Natural killer cell treated with Interleukin-12 subunit alpha and Interleukin-12 subunit beta and Interleukin-15 and Interleukin-18, amount 100 ng/mL, for 72 hours (primary cell): ENCODE data around the gene SLC16A10. TPM values are rescaled to one million over a fixed set of nuclear protein-coding genes. Genes with fewer than 3 reads are reported as not detected.
"Not testable (repeated sequence)": the region's sequence is repeated elsewhere in the genome, so short reads cannot be mapped to it uniquely, and the experiment has no call there.

Experiments used
- ATAC-seq, 2 donors: fragments of 150-1000 bp; cut with Tn5 transposase in 1 of 2; sonication (Bioruptor Pico), chemical (Tn5 transposase) in 1 of 2; 2 replicates each; pipeline ENCODE4 v1.10.0; 2021
- DNase-seq: peaks from one replicate; pipeline ENCODE4 v3.0.0; 2022; ENCODE audit warnings: low spot score
- H3K27ac Mint-ChIP-seq, 2 donors: 1 replicate in 1 of 2; 2 replicates in 1 of 2; pipeline ENCODE4 v1.8.0; 2022; ENCODE audit warnings: mixed read lengths in 2 of 2, mild to moderate bottlenecking in 1 of 2, moderate library complexity in 1 of 2
- H3K27me3 Mint-ChIP-seq, 2 donors: 1 replicate in 1 of 2; 2 replicates in 1 of 2; pipeline ENCODE4 v1.8.0; 2022; ENCODE audit warnings: mixed read lengths in 2 of 2
- H3K36me3 Mint-ChIP-seq: one replicate; pipeline ENCODE4 v1.8.0; 2022; ENCODE audit warnings: mixed read lengths
- H3K4me1 Mint-ChIP-seq, 2 donors: 1 replicate in 1 of 2; 2 replicates in 1 of 2; pipeline ENCODE4 v1.8.0; 2022; ENCODE audit warnings: low read depth in 2 of 2, mixed read lengths in 2 of 2, mild to moderate bottlenecking in 1 of 2
- H3K4me3 Mint-ChIP-seq: one replicate; pipeline ENCODE4 v1.8.0; 2022; ENCODE audit warnings: mixed read lengths
- H3K9me3 Mint-ChIP-seq: 2 replicates; pipeline ENCODE4 v1.8.0; 2022; ENCODE audit warnings: mixed read lengths
- total RNA-seq, 2 donors: library from RNA; stranded (reverse); gene quantifications; one replicate each; pipeline ENCODE4 v1.2.3, GENCODE V29; 2022

Gene SLC16A10
- total RNA-seq, result under 1 TPM; 0.48 to 0.59 TPM

- peak within 1 kb of the TSS; percentile 83 for H3K4me3 Mint-ChIP-seq
- peaks cover 8 to 11% of the 10 kb centered on the region in 2 donors for H3K4me1 Mint-ChIP-seq
- DNase-seq (peak; percentile 69), ATAC-seq (peak; percentile 91)
- H3K9me3 Mint-ChIP-seq, result no peaks in the 10 kb centered on the region
- peaks cover 41 to 54% of the 10 kb centered on the region in 2 donors for H3K27me3 Mint-ChIP-seq
- H3K27ac Mint-ChIP-seq, result no peak within 1 kb of the TSS
- no peaks in the 10 kb centered on the region for H3K36me3 Mint-ChIP-seq
Measured at GRCh38 chr6:111087106-111087835, at the start of gene SLC16A10. SLC16A10 (plus strand) TSS chr6:111087503; CDS start chr6:111087753, 250 bp downstream.

GRCh38 chr6:111038534-111039252, 48.6 kb upstream of the SLC16A10 start:
- peak in 1 of 2 donors; percentile 62 for ATAC-seq
- no peak overlapping the region for H3K4me3 Mint-ChIP-seq
- H3K27ac Mint-ChIP-seq, result no peak overlapping the region
- no peaks in the 10 kb centered on the region for H3K4me1 Mint-ChIP-seq
- peaks cover 8 to 15% of the 10 kb centered on the region in 2 donors for H3K27me3 Mint-ChIP-seq
- H3K9me3 Mint-ChIP-seq, result no peaks in the 10 kb centered on the region
- no peak for DNase-seq
- H3K36me3 Mint-ChIP-seq, result no peaks in the 10 kb centered on the region

- Mint-ChIP-seq H3K27ac (no peak overlapping the region), H3K9me3 (no peaks in the 10 kb centered on the region), H3K4me1 (no peaks in the 10 kb centered on the region), H3K4me3 (no peak overlapping the region), H3K27me3 (peaks cover 8 to 15% of the 10 kb centered on the region in 2 donors), H3K36me3 (no peaks in the 10 kb centered on the region)
- DNase-seq (no peak), ATAC-seq (no peak)
Measured at GRCh38 chr6:111041917-111042316, 45.4 kb upstream of the SLC16A10 start.

- Mint-ChIP-seq H3K4me1 (no peaks in the 10 kb centered on the region), H3K9me3 (no peaks in the 10 kb centered on the region), H3K4me3 (no peak overlapping the region), H3K27ac (no peak overlapping the region), H3K27me3 (peaks cover 0 to 3% of the 10 kb centered on the region in 2 donors), H3K36me3 (no peaks in the 10 kb centered on the region)
- ATAC-seq, result peak in 1 of 2 donors; percentile 43
- DNase-seq, result no peak
Measured at GRCh38 chr6:111047244-111047643, 40.1 kb upstream of the SLC16A10 start.

GRCh38 chr6:111050261-111051023, 36.9 kb upstream of the SLC16A10 start:
- no peaks in the 10 kb centered on the region for H3K4me1 Mint-ChIP-seq
- no peak overlapping the region for H3K27ac Mint-ChIP-seq
- H3K27me3 Mint-ChIP-seq, result peaks cover 0 to 3% of the 10 kb centered on the region in 2 donors
- H3K9me3 Mint-ChIP-seq, result no peaks in the 10 kb centered on the region
- no peaks in the 10 kb centered on the region for H3K36me3 Mint-ChIP-seq
- no peak overlapping the region for H3K4me3 Mint-ChIP-seq
- ATAC-seq (no peak), DNase-seq (no peak)

- no peak overlapping the region for H3K4me3 Mint-ChIP-seq
- peaks cover 0 to 1% of the 10 kb centered on the region in 2 donors for H3K4me1 Mint-ChIP-seq
- no peaks in the 10 kb centered on the region for H3K9me3 Mint-ChIP-seq
- H3K36me3 Mint-ChIP-seq, result no peaks in the 10 kb centered on the region
- peaks cover 3 to 10% of the 10 kb centered on the region in 2 donors for H3K27me3 Mint-ChIP-seq
- DNase-seq (no peak), ATAC-seq (no peak)
- H3K27ac Mint-ChIP-seq, result no peak overlapping the region
Measured at GRCh38 chr6:111052171-111052570, 35.1 kb upstream of the SLC16A10 start.

- Mint-ChIP-seq H3K4me3 (no peak overlapping the region), H3K27ac (no peak overlapping the region), H3K36me3 (no peaks in the 10 kb centered on the region), H3K4me1 (peaks cover 6 to 8% of the 10 kb centered on the region in 2 donors), H3K27me3 (peaks cover 17 to 35% of the 10 kb centered on the region in 2 donors), H3K9me3 (peaks cover 4% of the 10 kb centered on the region)
- no peak for DNase-seq
- ATAC-seq, result no peak
Measured at GRCh38 chr6:111057074-111057752, 30.1 kb upstream of the SLC16A10 start.

GRCh38 chr6:111061508-111061907, 25.8 kb upstream of the SLC16A10 start:
- DNase-seq, result no peak
- no peak overlapping the region for H3K27ac Mint-ChIP-seq
- ATAC-seq, result no peak
- H3K27me3 Mint-ChIP-seq, result peaks cover 26 to 50% of the 10 kb centered on the region in 2 donors
- H3K4me3 Mint-ChIP-seq, result no peak overlapping the region
- peaks cover 10% of the 10 kb centered on the region for H3K36me3 Mint-ChIP-seq
- H3K4me1 Mint-ChIP-seq, result peaks cover 6 to 11% of the 10 kb centered on the region in 2 donors
- H3K9me3 Mint-ChIP-seq, result peaks cover 7% of the 10 kb centered on the region

- peaks cover 26 to 50% of the 10 kb centered on the region in 2 donors for H3K27me3 Mint-ChIP-seq
- not testable (repeated sequence) for H3K4me3 Mint-ChIP-seq, ATAC-seq
Measured at GRCh38 chr6:111061985-111062384, 25.3 kb upstream of the SLC16A10 start.

GRCh38 chr6:111062860-111063259, 24.4 kb upstream of the SLC16A10 start:
- DNase-seq, H3K27ac Mint-ChIP-seq, H3K36me3 Mint-ChIP-seq, H3K4me1 Mint-ChIP-seq, ATAC-seq, H3K9me3 Mint-ChIP-seq, H3K4me3 Mint-ChIP-seq: not testable (repeated sequence)
- peaks cover 22 to 48% of the 10 kb centered on the region in 2 donors for H3K27me3 Mint-ChIP-seq

More at GRCh38 chr6:111061985-111062384, 25.3 kb upstream of the SLC16A10 start:
- DNase-seq, H3K27ac Mint-ChIP-seq, H3K36me3 Mint-ChIP-seq, H3K9me3 Mint-ChIP-seq: not testable (repeated sequence)
- H3K4me1 Mint-ChIP-seq, result peaks cover 6 to 11% of the 10 kb centered on the region in 2 donors

GRCh38 chr6:111068109-111068865, 19.0 kb upstream of the SLC16A10 start:
- Mint-ChIP-seq H3K9me3 (no peaks in the 10 kb centered on the region), H3K27ac (no peak overlapping the region), H3K36me3 (peaks cover 10% of the 10 kb centered on the region), H3K27me3 (peaks cover 15 to 64% of the 10 kb centered on the region in 2 donors), H3K4me3 (no peak overlapping the region), H3K4me1 (peaks cover 0 to 3% of the 10 kb centered on the region in 2 donors)
- no peak for ATAC-seq
- DNase-seq, result no peak

- H3K27me3 Mint-ChIP-seq, result peaks cover 16 to 68% of the 10 kb centered on the region in 2 donors
- no peaks in the 10 kb centered on the region for H3K9me3 Mint-ChIP-seq
- peaks cover 6% of the 10 kb centered on the region for H3K36me3 Mint-ChIP-seq
- no peak overlapping the region for H3K4me3 Mint-ChIP-seq
- no peak overlapping the region for H3K27ac Mint-ChIP-seq
- ATAC-seq (no peak), DNase-seq (no peak)
- peaks cover 0 to 3% of the 10 kb centered on the region in 2 donors for H3K4me1 Mint-ChIP-seq
Measured at GRCh38 chr6:111068866-111069234, 18.5 kb upstream of the SLC16A10 start.
